Neural cell (in vitro differentiated cells): ENCODE data around the gene RAB15. TPM values are rescaled to one million over a fixed set of nuclear protein-coding genes. Genes with fewer than 3 reads are reported as not detected.

Experiments
- H2AFZ ChIP-seq: fragments of 200-600, 300-800 bp; sonication (generic), shearing (Covaris generic); 2 replicates; pipeline ENCODE4 v1.6.0; 2014; ENCODE audit warnings: low read depth, mild to moderate bottlenecking, antibody characterized with exemption, low read length, moderate library complexity
- H3F3A ChIP-seq: fragments of 200-600 bp; shearing (Covaris generic); 2 replicates; pipeline ENCODE4 v1.6.1; 2016; ENCODE audit warnings: mild to moderate bottlenecking, moderate library complexity, mixed read lengths, antibody characterized with exemption, low read length; ENCODE audit not compliant: insufficient read depth, poor library complexity, severe bottlenecking
- H3K27ac ChIP-seq: fragments of 200-600, 300-800 bp; sonication (generic), shearing (Covaris generic); 2 replicates; pipeline ENCODE4 v1.5.1; 2014; ENCODE audit warnings: mild to moderate bottlenecking, low read length, moderate library complexity
- H3K27me3 ChIP-seq: fragments of 300-800, 200-600 bp; sonication (generic), shearing (Covaris generic); 2 replicates; pipeline ENCODE4 v1.6.0; 2014; ENCODE audit warnings: mild to moderate bottlenecking, low read depth, low read length, moderate library complexity; ENCODE audit not compliant: insufficient read depth
- H3K36me3 ChIP-seq: fragments of 300-800, 200-600 bp; sonication (generic), shearing (Covaris generic); 2 replicates; pipeline ENCODE4 v1.5.1; 2014; ENCODE audit warnings: mild to moderate bottlenecking, antibody characterized with exemption, low read length, moderate library complexity; ENCODE audit not compliant: insufficient read depth
- H3K4me2 ChIP-seq: fragments of 300-800, 200-600 bp; sonication (generic), shearing (Covaris generic); 2 replicates; pipeline ENCODE4 v1.6.0; 2014; ENCODE audit warnings: mild to moderate bottlenecking, low read length
- H3K4me3 ChIP-seq: fragments of 300-800, 200-600 bp; sonication (generic), shearing (Covaris generic); 2 replicates; pipeline ENCODE4 v1.5.1; 2014; ENCODE audit warnings: mild to moderate bottlenecking, low read length, moderate library complexity
- H3K79me2 ChIP-seq: fragments of 200-600 bp; shearing (Covaris generic); replicated peaks from 2 replicates; pipeline ENCODE4 v1.6.0; 2014; ENCODE audit warnings: mild to moderate bottlenecking, low read length, moderate library complexity; ENCODE audit not compliant: insufficient read depth
- H3K9ac ChIP-seq: fragments of 300-800, 200-600 bp; sonication (generic), shearing (Covaris generic); 2 replicates; pipeline ENCODE4 v1.6.1; 2016; ENCODE audit warnings: mild to moderate bottlenecking, low read length, mixed read lengths
- H3K9me2 ChIP-seq: fragments of 200-600 bp; shearing (Covaris generic); 2 replicates; pipeline ENCODE4 v1.6.1; 2016; ENCODE audit warnings: mild to moderate bottlenecking, low read length, mixed read lengths; ENCODE audit not compliant: insufficient read depth
- H3K9me3 ChIP-seq: fragments of 200-600, 300-800 bp; sonication (generic), shearing (Covaris generic); 2 replicates; pipeline ENCODE4 v1.6.1; 2016; ENCODE audit warnings: mild to moderate bottlenecking, mixed run types, low read length, moderate library complexity, mixed read lengths
- H4K20me1 ChIP-seq: fragments of 200-600 bp; shearing (Covaris generic); 2 replicates; pipeline ENCODE4 v1.6.1; 2016; ENCODE audit warnings: mild to moderate bottlenecking, mixed run types; ENCODE audit not compliant: insufficient read depth
- CTCF ChIP-seq: fragments of 450-650 bp; IDR thresholded peaks from 2 replicates; pipeline ENCODE4 v1.5.1; 2014; ENCODE audit warnings: antibody characterized with exemption, mild to moderate bottlenecking, moderate library complexity; ENCODE audit not compliant: poor library complexity, severe bottlenecking
- EP300 ChIP-seq: fragments of 450-650 bp; conservative IDR thresholded peaks from 2 replicates; pipeline ENCODE4 v1.6.1; 2014; ENCODE audit warnings: antibody characterized with exemption, mild to moderate bottlenecking, moderate library complexity; ENCODE audit not compliant: poor library complexity, severe bottlenecking
- EZH2 ChIP-seq: fragments of 200-600, 300-800 bp; shearing (Covaris generic), sonication (generic); IDR thresholded peaks from 2 replicates; pipeline ENCODE4 v1.6.1; 2014; ENCODE audit warnings: antibody characterized with exemption, low read length, borderline replicate concordance, mild to moderate bottlenecking; ENCODE audit not compliant: insufficient read depth, poor library complexity, severe bottlenecking
- MXI1 ChIP-seq: fragments of 450-650 bp; conservative IDR thresholded peaks from 2 replicates; pipeline ENCODE4 v1.6.1; 2014; ENCODE audit warnings: antibody characterized with exemption, mild to moderate bottlenecking; ENCODE audit not compliant: poor library complexity, severe bottlenecking
- POLR2AphosphoS5 ChIP-seq: IDR thresholded peaks from 2 replicates; pipeline ENCODE4 v1.6.1; 2012
- RAD21 ChIP-seq: fragments of 450-650 bp; conservative IDR thresholded peaks from 2 replicates; pipeline ENCODE4 v1.6.1; 2014; ENCODE audit warnings: antibody characterized with exemption, mild to moderate bottlenecking, moderate library complexity
- REST ChIP-seq: IDR thresholded peaks from 2 replicates; pipeline ENCODE4 v1.6.1; 2012; ENCODE audit warnings: borderline replicate concordance
- SMC3 ChIP-seq: fragments of 450-650 bp; conservative IDR thresholded peaks from 2 replicates; pipeline ENCODE4 v1.6.1; 2014; ENCODE audit warnings: antibody characterized with exemption, mild to moderate bottlenecking, moderate library complexity; ENCODE audit not compliant: poor library complexity
- TAF1 ChIP-seq: IDR thresholded peaks from 2 replicates; pipeline ENCODE4 v1.6.1; 2012; ENCODE audit warnings: low read depth
- polyA plus RNA-seq: library from polyadenylated mRNA; depleted of rRNA; stranded (reverse); fragments of >200 nt; gene quantifications from 2 replicates; pipeline ENCODE4 v1.2.3, GENCODE V29; 2014

The RAB15 gene
- polyA plus RNA-seq, 1 donor from 2014 or later, result 42.0 TPM

- Histone ChIP-seq H3K4me2 (no peak overlapping the region), H3K4me3 (no peak overlapping the region), H3K36me3 (no peaks in the 10 kb centered on the region), H3K9me2 (no peaks in the 10 kb centered on the region), H3K27ac (no peak overlapping the region), H4K20me1 (no peaks in the 10 kb centered on the region), H3F3A (no peaks in the 10 kb centered on the region), H3K9me3 (no peaks in the 10 kb centered on the region), H3K27me3 (no peaks in the 10 kb centered on the region), H3K9ac (no peak overlapping the region), H2AFZ (no peak overlapping the region), H3K79me2 (no peaks in the 10 kb centered on the region)
- no peak for TF ChIP-seq RAD21
- TF ChIP-seq CTCF, result no peak
- no peak for TF ChIP-seq EZH2
- TF ChIP-seq TAF1, result no peak
- no peak for TF ChIP-seq SMC3
- TF ChIP-seq EP300, result no peak
Observed at GRCh38 chr14:64948612-64949210, 23.4 kb downstream of the RAB15 start.

- Histone ChIP-seq H3K27me3 (no peaks in the 10 kb centered on the region), H3K36me3 (no peaks in the 10 kb centered on the region), H3K9ac (no peak overlapping the region), H3K9me2 (no peaks in the 10 kb centered on the region), H3K27ac (no peak overlapping the region), H3K4me2 (no peak overlapping the region), H2AFZ (no peak overlapping the region), H3K4me3 (no peak overlapping the region), H3F3A (no peaks in the 10 kb centered on the region), H3K79me2 (no peaks in the 10 kb centered on the region), H3K9me3 (no peaks in the 10 kb centered on the region), H4K20me1 (no peaks in the 10 kb centered on the region)
- TF ChIP-seq EP300, result no peak
- no peak for TF ChIP-seq EZH2
- no peak for TF ChIP-seq POLR2AphosphoS5
- no peak for TF ChIP-seq RAD21
- no peak for TF ChIP-seq REST
- TF ChIP-seq TAF1, result no peak
- no peak for TF ChIP-seq SMC3
- no peak for TF ChIP-seq CTCF
- TF ChIP-seq MXI1, result no peak
Observed at GRCh38 chr14:64947710-64948611, 24.2 kb downstream of the RAB15 start.
